K562 (cell line): ENCODE measurements around the gene ALB. TPM values are rescaled to one million over a fixed set of nuclear protein-coding genes. Genes with fewer than 3 reads are reported as not detected.

Source experiments
- HOXB6 ChIP-seq: fragments of 250-450 bp; sonication (Bioruptor Pico); IDR thresholded peaks from 2 replicates; pipeline ENCODE4 v1.5.1; 2022; ENCODE audit warnings: mild to moderate bottlenecking, borderline replicate concordance
- MCM7 ChIP-seq, 2 experiments: fragments of 450-650 bp; IDR thresholded peaks; 2 replicates each; pipeline ENCODE4 v1.6.1; 2016 to 2018
- NFIC ChIP-seq: fragments of 450-650 bp; IDR thresholded peaks from 2 replicates; pipeline ENCODE4 v1.6.1; 2017; ENCODE audit warnings: mild to moderate bottlenecking, inconsistent platforms
- ZNF184 ChIP-seq: sonication (generic); formaldehyde crosslinking; IDR thresholded peaks from 2 replicates; pipeline ENCODE4 v1.5.0; 2020; ENCODE audit warnings: missing genetic modification reagents
- polyA plus RNA-seq, 8 experiments: library from polyadenylated mRNA; depleted of rRNA in 4 of 8; stranded (reverse) in 5 of 8; unstranded in 3 of 8; fragments of >200 nt; fragmentation: Nextera tagmentation in 2 of 8; fragmentation: Illumina TruSeq in 1 of 8; extraction: Ambion mirVana in 2 of 8; extraction: Trizol in 1 of 8; gene quantifications; 2 replicates each; pipeline versions ENCODE4 v1.2.1 to v1.2.3, GENCODE V29; 2011 to 2014; ENCODE audit warnings: inconsistent platforms in 1 of 8, missing spikeins in 1 of 8
- total RNA-seq, 7 experiments: library from RNA; depleted of rRNA in 6 of 7; stranded (reverse); fragments of >200 nt in 6 of 7; fragmentation: Illumina TruSeq in 2 of 7; extraction: Trizol in 2 of 7; gene quantifications; 2 replicates each; pipeline versions ENCODE4 v1.2.1 to v1.2.3, GENCODE V29; 2011 to 2021; ENCODE audit warnings: low replicate concordance in 1 of 7
- TF ChIP-seq, protein P1 (sequence below): fragments of 200-600 bp; sonication (generic); IDR thresholded peaks from one replicate; pipeline ENCODE4 v1.6.1; 2012; ENCODE audit warnings: mild to moderate bottlenecking, low read depth, low read length, inconsistent platforms

ALB gene
- total and polyA plus RNA-seq, 9 of the 15 experiments (the other 6 are each of a cell fraction or from before 2014, with no cell fraction given) = 0.04 to 18.5 (median 0.20) TPM; not detected in 2

DNA sequence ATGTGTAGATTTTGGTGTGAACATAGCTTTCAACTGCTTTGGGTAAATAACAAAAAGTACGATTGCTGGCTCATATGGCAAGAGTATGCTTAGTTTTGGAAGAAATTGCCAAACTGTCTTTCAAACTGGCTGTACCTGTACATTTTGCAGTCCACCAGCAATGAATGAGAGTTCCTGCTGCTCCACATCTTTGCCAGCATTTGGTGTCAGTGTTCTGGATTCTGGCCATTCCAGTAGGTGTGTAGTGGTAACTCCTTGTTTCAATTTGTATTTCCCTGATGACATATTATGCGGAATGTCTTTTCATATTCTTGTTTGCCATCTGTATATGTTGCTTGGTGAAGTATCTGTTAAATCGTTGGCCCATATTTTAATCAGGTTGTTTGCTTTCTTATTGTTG is 20.6 kb upstream of the ALB start (continued):
- TF ChIP-seq, protein P1, sequence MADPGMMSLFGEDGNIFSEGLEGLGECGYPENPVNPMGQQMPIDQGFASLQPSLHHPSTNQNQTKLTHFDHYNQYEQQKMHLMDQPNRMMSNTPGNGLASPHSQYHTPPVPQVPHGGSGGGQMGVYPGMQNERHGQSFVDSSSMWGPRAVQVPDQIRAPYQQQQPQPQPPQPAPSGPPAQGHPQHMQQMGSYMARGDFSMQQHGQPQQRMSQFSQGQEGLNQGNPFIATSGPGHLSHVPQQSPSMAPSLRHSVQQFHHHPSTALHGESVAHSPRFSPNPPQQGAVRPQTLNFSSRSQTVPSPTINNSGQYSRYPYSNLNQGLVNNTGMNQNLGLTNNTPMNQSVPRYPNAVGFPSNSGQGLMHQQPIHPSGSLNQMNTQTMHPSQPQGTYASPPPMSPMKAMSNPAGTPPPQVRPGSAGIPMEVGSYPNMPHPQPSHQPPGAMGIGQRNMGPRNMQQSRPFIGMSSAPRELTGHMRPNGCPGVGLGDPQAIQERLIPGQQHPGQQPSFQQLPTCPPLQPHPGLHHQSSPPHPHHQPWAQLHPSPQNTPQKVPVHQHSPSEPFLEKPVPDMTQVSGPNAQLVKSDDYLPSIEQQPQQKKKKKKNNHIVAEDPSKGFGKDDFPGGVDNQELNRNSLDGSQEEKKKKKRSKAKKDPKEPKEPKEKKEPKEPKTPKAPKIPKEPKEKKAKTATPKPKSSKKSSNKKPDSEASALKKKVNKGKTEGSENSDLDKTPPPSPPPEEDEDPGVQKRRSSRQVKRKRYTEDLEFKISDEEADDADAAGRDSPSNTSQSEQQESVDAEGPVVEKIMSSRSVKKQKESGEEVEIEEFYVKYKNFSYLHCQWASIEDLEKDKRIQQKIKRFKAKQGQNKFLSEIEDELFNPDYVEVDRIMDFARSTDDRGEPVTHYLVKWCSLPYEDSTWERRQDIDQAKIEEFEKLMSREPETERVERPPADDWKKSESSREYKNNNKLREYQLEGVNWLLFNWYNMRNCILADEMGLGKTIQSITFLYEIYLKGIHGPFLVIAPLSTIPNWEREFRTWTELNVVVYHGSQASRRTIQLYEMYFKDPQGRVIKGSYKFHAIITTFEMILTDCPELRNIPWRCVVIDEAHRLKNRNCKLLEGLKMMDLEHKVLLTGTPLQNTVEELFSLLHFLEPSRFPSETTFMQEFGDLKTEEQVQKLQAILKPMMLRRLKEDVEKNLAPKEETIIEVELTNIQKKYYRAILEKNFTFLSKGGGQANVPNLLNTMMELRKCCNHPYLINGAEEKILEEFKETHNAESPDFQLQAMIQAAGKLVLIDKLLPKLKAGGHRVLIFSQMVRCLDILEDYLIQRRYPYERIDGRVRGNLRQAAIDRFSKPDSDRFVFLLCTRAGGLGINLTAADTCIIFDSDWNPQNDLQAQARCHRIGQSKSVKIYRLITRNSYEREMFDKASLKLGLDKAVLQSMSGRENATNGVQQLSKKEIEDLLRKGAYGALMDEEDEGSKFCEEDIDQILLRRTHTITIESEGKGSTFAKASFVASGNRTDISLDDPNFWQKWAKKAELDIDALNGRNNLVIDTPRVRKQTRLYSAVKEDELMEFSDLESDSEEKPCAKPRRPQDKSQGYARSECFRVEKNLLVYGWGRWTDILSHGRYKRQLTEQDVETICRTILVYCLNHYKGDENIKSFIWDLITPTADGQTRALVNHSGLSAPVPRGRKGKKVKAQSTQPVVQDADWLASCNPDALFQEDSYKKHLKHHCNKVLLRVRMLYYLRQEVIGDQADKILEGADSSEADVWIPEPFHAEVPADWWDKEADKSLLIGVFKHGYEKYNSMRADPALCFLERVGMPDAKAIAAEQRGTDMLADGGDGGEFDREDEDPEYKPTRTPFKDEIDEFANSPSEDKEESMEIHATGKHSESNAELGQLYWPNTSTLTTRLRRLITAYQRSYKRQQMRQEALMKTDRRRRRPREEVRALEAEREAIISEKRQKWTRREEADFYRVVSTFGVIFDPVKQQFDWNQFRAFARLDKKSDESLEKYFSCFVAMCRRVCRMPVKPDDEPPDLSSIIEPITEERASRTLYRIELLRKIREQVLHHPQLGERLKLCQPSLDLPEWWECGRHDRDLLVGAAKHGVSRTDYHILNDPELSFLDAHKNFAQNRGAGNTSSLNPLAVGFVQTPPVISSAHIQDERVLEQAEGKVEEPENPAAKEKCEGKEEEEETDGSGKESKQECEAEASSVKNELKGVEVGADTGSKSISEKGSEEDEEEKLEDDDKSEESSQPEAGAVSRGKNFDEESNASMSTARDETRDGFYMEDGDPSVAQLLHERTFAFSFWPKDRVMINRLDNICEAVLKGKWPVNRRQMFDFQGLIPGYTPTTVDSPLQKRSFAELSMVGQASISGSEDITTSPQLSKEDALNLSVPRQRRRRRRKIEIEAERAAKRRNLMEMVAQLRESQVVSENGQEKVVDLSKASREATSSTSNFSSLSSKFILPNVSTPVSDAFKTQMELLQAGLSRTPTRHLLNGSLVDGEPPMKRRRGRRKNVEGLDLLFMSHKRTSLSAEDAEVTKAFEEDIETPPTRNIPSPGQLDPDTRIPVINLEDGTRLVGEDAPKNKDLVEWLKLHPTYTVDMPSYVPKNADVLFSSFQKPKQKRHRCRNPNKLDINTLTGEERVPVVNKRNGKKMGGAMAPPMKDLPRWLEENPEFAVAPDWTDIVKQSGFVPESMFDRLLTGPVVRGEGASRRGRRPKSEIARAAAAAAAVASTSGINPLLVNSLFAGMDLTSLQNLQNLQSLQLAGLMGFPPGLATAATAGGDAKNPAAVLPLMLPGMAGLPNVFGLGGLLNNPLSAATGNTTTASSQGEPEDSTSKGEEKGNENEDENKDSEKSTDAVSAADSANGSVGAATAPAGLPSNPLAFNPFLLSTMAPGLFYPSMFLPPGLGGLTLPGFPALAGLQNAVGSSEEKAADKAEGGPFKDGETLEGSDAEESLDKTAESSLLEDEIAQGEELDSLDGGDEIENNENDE = no peak
- TF ChIP-seq NFIC (no peak), MCM7 (IDR thresholded peaks at IDR 0.05) (no peak), HOXB6 (CRISPR knock-in tag) (no peak), ZNF184 (CRISPR knock-in tag) (no peak)
